Neural crest cell (in vitro differentiated cells): Measurements from ENCODE around the gene DHODH. TPM values are rescaled to one million over a fixed set of nuclear protein-coding genes. Genes with fewer than 3 reads are reported as not detected.

Experiments used
- DNase-seq: peaks from one replicate; pipeline ENCODE4 v3.0.0; 2021; ENCODE audit warnings: low read depth, mixed read lengths, low spot score
- H3K27ac Mint-ChIP-seq: one replicate; pipeline ENCODE4 v1.8.0; 2021; ENCODE audit warnings: mild to moderate bottlenecking, mixed read lengths; ENCODE audit not compliant: unreplicated experiment
- H3K27me3 Mint-ChIP-seq: 2 replicates; pipeline ENCODE4 v1.8.0; 2021; ENCODE audit warnings: low read depth, mild to moderate bottlenecking, mixed read lengths
- H3K36me3 Mint-ChIP-seq: 2 replicates; pipeline ENCODE4 v1.8.0; 2021; ENCODE audit warnings: low read depth, mild to moderate bottlenecking, mixed read lengths
- H3K4me1 Mint-ChIP-seq: 2 replicates; pipeline ENCODE4 v1.8.0; 2021; ENCODE audit warnings: mixed read lengths
- H3K4me3 Mint-ChIP-seq: one replicate; pipeline ENCODE4 v1.8.0; 2021; ENCODE audit warnings: mild to moderate bottlenecking, mixed read lengths
- H3K9me3 Mint-ChIP-seq: 2 replicates; pipeline ENCODE4 v1.8.0; 2021; ENCODE audit warnings: mixed read lengths
- CTCF ChIP-seq: fragments of 200-600 bp; sonication (generic); conservative IDR thresholded peaks from 2 replicates; pipeline ENCODE4 v1.5.0; 2021; ENCODE audit warnings: antibody characterized with exemption, mild to moderate bottlenecking
- total RNA-seq: library from RNA; stranded (reverse); gene quantifications from 2 replicates; pipeline ENCODE4 v1.2.1, GENCODE V29; 2021

Gene DHODH
- total RNA-seq, 1 donor from 2014 or later: 16.1 TPM

- Mint-ChIP-seq H3K9me3 (no peaks in the 10 kb centered on the region), H3K4me1 (no peaks in the 10 kb centered on the region), H3K27me3 (no peaks in the 10 kb centered on the region), H3K36me3 (no peaks in the 10 kb centered on the region), H3K27ac (no peak overlapping the region), H3K4me3 (no peak overlapping the region)
- TF ChIP-seq CTCF: no peak
- DNase-seq: no peak
Observed at GRCh38 chr16:71969353-71969752, 39.2 kb upstream of the DHODH start.

- no peaks in the 10 kb centered on the region for H3K36me3 Mint-ChIP-seq
- no peak overlapping the region for H3K27ac Mint-ChIP-seq
- H3K27me3 Mint-ChIP-seq: no peaks in the 10 kb centered on the region
- DNase-seq: no peak
- no peak for TF ChIP-seq CTCF
- H3K4me1 Mint-ChIP-seq: no peaks in the 10 kb centered on the region
- H3K4me3 Mint-ChIP-seq: no peak overlapping the region
- H3K9me3 Mint-ChIP-seq: no peaks in the 10 kb centered on the region
Observed at GRCh38 chr16:71971571-71971970, 37.0 kb upstream of the DHODH start.

- no peak overlapping the region for H3K4me3 Mint-ChIP-seq
- H3K9me3 Mint-ChIP-seq: no peaks in the 10 kb centered on the region
- no peaks in the 10 kb centered on the region for H3K27me3 Mint-ChIP-seq
- H3K36me3 Mint-ChIP-seq: no peaks in the 10 kb centered on the region
- H3K27ac Mint-ChIP-seq: no peak overlapping the region
- H3K4me1 Mint-ChIP-seq: no peaks in the 10 kb centered on the region
- no peak for DNase-seq
- TF ChIP-seq CTCF: no peak
Observed at GRCh38 chr16:71972356-71972755, 36.2 kb upstream of the DHODH start.

- no peak overlapping the region for H3K27ac Mint-ChIP-seq
- TF ChIP-seq CTCF: no peak
- DNase-seq: no peak
- H3K36me3 Mint-ChIP-seq: no peaks in the 10 kb centered on the region
- no peaks in the 10 kb centered on the region for H3K27me3 Mint-ChIP-seq
- no peak overlapping the region for H3K4me3 Mint-ChIP-seq
- no peaks in the 10 kb centered on the region for H3K9me3 Mint-ChIP-seq
- no peaks in the 10 kb centered on the region for H3K4me1 Mint-ChIP-seq
Observed at GRCh38 chr16:71973001-71973400, 35.5 kb upstream of the DHODH start.

GRCh38 chr16:71974068-71974818 lies 34.3 kb upstream of the DHODH start:
- no peak for DNase-seq
- H3K4me3 Mint-ChIP-seq: no peak overlapping the region
- H3K4me1 Mint-ChIP-seq: no peaks in the 10 kb centered on the region
- no peak for TF ChIP-seq CTCF
- H3K36me3 Mint-ChIP-seq: no peaks in the 10 kb centered on the region
- H3K9me3 Mint-ChIP-seq: no peaks in the 10 kb centered on the region
- H3K27me3 Mint-ChIP-seq: no peaks in the 10 kb centered on the region
- H3K27ac Mint-ChIP-seq: no peak overlapping the region
